ENCODE results near the gene FYN.

DNA sequence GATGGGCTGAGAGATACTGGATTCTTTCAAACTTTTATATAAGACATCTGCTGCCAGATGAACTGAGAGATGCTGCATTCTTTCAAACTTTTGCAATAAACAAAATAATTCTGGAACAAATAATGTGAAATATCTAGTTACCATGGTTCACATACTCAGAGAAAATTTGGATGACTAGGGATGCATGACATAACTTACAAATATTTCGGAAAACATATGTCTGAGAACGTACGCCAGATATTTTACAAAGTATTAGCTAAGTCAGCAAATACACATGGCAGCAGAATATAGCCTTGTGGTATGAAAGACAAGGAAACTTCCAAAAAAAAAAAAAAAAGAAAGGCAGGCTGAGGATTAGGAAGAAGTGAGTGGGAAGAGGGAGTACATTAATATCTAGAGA lies 154.3 kb downstream of the FYN start:
- no peak for TF ChIP-seq POLR2A (IDR thresholded peaks at IDR 0.05)
- TF ChIP-seq, protein P1, sequence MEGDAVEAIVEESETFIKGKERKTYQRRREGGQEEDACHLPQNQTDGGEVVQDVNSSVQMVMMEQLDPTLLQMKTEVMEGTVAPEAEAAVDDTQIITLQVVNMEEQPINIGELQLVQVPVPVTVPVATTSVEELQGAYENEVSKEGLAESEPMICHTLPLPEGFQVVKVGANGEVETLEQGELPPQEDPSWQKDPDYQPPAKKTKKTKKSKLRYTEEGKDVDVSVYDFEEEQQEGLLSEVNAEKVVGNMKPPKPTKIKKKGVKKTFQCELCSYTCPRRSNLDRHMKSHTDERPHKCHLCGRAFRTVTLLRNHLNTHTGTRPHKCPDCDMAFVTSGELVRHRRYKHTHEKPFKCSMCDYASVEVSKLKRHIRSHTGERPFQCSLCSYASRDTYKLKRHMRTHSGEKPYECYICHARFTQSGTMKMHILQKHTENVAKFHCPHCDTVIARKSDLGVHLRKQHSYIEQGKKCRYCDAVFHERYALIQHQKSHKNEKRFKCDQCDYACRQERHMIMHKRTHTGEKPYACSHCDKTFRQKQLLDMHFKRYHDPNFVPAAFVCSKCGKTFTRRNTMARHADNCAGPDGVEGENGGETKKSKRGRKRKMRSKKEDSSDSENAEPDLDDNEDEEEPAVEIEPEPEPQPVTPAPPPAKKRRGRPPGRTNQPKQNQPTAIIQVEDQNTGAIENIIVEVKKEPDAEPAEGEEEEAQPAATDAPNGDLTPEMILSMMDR (IDR thresholded peaks at IDR 0.05) = no peak
